GM18868 (cell line): Measurements from ENCODE around the gene SLFNL1.

ENCODE experiments used
- ATAC-seq: cut with Tn5 transposase; IDR thresholded peaks from one replicate; pipeline ENCODE4 v1.9.1; 2021; ENCODE audit warnings: mild to moderate bottlenecking, moderate library complexity; ENCODE audit not compliant: unreplicated experiment

SLFNL1 gene

DNA sequence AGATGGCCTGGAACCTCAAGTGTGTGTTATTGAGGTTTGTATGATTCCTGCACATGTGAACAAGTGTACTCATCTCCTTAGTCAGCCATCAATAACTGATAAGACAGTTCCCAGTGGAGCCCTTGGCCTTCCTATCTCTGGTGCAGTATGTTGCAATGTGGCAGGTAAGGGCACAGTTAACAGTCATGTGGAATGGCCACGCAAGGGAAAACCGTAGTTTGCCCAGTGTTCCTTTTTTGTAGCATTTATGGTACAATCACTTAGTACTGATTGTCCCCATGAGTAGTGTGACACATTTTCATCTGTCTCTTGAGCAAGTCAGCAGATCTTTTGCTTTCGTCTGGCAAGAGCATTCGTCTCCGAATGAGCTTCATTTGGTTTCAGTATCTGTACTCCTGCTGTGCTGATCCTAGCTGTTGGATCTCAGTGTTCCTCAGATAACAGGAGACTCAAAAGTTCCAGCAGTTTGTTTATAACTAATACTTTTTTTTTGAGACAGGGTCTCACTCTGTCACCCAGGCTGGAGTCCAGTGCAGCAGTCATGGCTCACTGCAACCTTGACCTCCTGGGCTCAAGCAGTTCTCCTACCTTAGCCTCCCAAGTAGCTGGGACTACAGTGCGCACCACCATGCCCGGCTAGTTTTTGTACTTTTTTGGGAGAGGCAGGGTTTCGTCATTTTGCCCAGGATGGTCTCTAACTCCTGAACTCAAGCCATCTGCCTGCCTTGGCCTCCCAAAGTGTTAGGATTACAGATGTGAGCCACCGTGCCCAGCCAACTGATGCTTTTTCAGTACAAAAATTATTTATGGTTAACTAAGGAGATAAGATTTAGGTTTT, 33.9 kb downstream of the SLFNL1 start:
- ATAC-seq, result no peak

DNA sequence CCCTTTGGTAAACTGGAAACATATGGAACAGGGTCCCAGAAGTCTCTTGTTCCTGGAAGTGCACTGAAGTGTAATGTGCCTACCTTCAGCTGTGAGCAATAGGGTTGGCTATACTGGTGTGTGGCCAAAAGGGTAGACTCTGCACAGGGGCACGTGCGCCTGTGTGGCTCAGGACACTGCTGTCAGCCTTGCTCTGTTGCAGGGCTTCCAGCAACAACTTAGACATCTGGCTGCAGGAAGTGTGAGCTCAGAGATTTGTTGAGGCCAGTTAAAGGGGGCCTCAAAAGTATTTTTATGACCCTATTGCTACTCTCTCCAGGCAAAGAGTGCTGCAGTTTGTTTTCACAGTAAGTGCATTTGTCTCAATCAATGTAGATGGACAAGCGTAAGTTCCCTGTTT, 34.6 kb downstream of the SLFNL1 start:
- no peak for ATAC-seq

DNA sequence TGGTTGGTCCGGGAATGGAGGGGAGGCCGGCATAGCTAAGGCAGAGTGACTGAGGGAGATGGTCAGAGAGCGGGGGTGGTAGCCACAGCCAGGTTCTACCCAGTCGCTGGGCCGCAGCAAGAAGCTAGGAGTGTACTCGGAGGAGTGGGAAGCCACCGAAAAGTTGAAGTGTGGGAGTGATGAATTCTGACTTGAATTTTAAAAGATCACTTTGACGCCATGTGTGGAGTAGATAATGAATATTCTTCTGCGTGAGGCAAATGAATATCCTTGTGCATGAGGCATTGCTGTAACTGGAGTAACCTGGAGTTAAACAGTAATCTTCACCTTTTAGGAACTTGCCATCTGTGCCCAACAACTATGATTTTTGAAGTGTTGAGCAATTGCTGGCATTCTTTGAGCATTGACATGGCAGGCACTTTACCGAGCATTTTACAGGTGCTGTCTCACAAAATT, 35.2 kb downstream of the SLFNL1 start:
- ATAC-seq, result no peak

DNA sequence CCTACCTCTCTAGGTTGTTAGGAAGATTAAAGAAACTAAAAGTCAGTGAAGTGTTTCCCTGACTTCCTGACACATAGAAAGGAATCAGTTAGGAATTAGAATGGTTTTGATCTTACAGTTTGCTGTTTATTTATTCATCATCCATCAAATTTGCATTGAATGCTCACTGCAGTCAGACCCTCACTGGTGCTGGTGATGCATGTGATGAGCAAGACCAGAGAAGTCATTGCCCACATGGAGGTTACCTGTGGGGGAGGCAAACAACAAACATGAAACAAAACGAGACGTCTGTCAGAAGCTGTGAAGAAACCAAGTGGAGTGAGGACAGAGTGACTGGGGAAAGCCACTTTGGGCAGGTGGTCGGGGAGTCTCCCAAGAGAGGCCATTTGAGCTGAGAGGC, 35.6 kb downstream of the SLFNL1 start:
- ATAC-seq, result no peak

DNA sequence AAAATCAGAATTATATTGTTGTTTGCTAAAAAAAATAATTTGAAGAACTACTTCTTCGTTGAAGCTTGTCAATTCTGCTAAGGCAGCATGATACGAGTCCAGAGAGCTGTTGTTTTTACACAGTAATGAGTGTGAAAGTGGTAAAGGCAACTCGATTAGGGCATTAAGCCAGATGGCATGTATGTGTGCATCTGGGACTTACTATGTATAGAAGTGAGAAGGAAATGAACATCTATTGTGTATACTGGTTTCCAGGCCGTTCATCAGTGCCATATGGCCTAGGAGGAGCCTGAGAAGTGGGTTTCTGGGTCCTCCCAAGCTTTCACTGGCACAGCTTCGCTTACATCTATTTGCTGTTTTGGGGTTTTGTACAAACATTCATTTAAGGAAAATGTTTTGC, 36.4 kb downstream of the SLFNL1 start:
- no peak for ATAC-seq

DNA sequence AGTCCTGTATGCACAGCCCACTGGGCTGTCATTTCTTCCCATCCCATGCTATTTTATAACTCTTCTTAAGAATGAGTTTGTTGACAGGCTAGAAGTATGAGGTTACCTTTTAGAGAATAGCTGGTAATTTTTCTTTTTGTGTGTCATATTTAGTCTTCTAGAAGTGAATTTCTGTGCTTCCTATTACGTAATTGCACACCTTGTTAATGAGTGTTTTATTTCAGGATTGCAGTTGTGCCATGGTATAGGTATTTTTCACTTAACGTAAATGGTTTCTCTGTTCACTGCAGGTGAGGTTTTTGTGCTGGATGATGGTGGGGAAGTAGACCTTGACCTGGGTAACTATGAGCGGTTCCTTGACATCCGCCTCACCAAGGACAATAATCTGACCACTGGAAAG, 37.0 kb downstream of the SLFNL1 start:
- no peak for ATAC-seq

DNA sequence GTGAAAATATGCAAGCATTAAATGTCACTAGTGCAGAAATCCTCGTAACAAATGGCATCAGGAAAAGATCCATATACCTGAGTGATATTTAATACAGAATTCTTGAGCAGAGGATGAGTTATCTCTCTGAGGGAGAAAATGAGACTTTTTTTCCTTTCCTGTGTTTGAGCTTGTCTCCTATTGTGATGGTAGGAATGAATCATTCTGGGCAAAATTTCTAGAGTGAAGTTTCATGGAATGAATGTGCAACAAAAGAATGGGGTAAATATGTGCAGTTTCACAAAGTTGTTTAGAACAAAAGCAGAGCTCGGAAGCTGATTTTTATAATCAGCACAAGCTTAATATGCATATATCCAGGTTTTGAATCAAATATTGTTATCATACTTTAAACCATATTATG, 37.5 kb downstream of the SLFNL1 start:
- ATAC-seq, result no peak

DNA sequence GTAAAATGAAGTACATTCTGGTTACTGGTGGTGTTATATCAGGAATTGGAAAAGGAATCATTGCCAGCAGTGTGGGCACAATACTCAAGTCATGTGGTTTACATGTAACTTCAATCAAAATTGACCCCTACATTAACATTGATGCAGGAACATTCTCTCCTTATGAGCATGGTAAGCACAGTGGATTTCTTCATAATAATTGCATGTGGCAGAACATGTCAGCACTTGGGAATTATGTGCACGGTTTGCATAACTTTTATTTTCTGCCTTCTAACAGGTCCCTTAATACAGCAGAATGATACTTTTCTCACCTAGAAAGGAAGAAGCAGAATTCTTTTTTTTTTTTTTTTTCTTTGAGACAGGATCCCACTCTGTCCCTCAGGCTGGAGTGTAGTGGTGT, 38.2 kb downstream of the SLFNL1 start:
- ATAC-seq, result no peak

DNA sequence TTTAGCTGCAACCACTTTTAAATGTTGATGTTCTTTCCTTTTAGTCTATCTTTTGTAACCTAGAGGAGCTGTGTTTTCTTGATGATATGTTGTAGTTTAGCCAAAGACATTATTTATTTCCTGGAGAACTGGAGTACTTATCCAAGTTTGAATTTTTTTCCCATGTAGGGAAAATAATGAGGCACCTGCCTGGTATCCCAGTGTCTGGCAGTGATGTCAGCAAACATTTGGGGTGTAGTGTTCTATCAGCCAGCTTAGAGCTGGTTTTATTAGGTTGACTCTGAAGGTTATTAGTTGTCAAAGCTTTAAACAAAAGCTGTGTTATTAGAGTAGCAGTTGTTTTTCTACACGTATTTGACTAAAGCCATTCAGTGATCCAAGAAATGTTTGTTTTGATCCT, 38.8 kb downstream of the SLFNL1 start:
- no peak for ATAC-seq

DNA sequence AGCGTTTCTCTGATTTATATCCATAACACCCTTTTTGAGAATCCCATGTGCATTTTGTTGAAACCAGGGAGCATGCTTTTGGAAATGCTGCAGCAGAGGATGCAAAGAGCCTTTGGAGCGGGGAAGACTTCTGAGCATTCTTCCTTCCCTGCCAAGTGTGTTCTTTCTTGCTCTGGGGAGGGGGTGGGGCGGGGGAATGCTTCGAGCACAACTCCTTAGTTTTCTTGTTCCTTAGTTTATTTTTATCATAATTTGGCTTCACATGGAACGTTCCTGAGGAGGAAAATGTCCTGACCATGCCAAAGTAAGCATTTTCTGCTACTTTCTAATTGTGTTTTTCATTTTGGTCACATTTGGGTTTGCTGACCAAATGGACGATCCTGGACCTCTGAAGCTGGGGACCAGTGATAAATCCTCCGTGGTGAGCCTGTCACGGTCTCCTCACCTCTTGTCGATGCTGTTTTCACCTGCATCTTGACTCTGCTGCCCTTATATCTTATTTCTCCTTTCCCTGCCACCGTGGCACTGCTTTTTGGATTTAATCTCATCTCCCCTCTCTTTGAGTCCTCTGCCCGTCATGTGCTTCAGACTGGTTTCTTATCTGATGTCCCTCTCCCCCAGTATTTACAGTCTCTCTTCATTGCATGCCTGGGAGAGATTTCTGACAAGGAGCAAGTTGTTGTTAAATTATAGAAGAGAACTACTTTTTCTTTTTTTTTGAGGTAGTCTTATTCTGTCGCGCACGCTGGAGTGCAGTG, 39.7 kb downstream of the SLFNL1 start:
- no peak for ATAC-seq

DNA sequence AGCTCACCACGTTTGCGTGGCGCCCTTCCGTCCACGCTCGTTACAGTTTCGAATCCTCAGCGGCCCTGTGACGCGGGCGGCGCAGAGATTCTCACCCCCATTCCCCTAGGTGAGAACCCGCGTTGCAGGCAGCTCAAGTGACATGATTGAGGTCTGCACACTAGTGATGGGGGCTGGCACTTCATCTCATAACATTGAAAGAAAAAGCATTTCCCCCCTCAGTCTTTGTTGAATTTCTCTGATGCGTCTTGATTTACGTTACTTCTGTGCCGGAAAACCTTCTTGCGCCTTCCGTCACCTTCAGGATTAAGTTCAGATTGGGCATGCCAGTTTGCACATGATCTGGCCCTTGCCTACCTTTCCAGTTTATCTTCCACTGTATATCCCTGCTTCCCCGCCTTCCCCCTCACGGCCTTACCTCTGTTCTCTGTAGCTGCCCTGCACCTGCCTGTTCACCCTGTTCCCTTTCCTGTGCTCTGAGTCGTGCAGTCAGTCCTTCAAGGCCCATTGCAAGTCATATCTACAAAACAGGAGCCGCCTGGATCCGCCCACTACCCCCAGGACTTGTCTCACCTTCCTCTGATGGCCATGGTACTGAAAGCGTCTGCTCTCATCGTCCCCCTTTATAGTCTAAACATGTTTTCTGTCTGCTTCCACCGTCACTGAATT, 40.9 kb downstream of the SLFNL1 start:
- ATAC-seq, result no peak

DNA sequence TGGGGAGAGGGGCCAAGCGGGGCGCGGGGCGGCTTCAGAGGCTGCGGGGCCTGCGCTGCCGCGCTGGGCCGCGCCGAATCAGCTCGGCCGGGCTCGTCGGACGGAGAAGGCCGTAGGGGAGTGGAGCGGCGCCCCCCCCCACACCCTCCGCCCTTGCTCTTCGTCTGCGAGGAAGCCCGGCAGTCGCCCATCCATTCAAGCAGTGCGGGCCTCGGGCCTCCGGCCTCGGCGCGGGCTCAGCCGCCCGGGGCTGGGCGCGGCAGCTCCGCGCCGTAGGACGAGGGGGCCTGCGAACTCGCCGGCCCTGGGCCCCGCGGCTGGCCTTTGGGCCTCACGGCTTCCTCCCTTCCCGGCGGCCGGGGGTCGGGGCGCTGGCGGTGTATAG, 41.5 kb downstream of the SLFNL1 start:
- peak; percentile 31 for ATAC-seq

DNA sequence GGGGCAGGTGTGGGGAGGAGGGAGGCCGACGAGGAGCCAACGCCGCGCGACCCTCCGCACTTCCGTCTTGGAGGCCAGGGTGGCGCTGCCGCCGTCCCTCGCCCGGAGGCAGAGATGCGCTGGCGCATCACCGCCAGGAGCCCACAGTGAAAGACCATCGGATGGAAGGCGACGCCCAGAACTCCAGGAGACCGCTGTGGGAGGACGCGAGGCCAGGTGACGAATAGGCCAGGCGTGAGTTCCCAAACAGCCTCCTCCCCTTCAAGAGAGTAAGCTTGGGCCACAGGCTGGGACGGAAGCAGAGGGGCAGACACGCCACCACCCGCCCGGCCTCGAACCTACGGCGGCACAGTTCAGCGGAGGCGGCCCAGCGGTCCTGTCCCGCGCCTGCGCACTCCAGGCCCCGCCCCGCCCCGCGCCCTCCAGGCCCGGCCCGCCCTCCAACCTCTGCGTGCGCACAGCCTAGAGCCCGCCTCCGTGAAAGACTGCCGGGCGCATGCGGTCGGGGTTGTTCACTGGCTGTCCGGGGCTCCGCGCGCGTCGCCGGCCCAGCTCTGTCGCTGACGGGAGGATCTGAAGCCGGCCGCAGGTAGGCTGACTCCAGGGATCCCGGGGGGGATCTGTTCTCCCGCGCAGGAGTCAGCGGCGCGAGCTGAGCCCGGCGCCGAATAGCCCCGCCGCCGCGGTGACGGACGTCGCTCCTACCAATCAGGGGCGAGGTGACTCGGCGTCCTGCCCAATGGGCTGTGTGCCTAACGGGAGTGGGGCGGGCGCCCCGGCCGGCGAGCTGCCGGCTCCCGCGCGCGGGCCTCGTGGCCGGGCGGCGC, 42.1 kb downstream of the SLFNL1 start, which contains the start of gene CTPS1:
Gene CTPS1 (plus strand): TSS at position 456 of the 827 bp plus-strand sequence. CDS start 3,595 bp downstream, outside the sequence.
- ATAC-seq, result peak; percentile 89

DNA sequence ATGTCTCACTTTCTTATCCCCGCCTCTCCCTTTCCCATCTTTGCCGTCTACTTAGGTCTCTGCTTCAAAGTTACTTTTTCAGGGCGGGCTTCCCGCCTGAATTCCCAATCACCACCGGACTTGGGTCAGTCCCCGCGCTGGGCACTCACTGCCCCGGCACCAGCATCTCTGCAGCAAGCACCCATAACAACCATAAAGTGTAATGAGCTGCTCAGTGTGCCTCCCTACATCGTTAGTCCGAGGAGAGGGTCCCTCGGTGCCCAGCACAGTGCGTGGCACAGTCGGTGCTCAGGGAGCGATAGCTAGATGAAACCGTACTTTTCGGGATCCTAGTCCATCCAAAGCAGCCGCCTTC, 42.7 kb downstream of the SLFNL1 start:
- no peak for ATAC-seq

DNA sequence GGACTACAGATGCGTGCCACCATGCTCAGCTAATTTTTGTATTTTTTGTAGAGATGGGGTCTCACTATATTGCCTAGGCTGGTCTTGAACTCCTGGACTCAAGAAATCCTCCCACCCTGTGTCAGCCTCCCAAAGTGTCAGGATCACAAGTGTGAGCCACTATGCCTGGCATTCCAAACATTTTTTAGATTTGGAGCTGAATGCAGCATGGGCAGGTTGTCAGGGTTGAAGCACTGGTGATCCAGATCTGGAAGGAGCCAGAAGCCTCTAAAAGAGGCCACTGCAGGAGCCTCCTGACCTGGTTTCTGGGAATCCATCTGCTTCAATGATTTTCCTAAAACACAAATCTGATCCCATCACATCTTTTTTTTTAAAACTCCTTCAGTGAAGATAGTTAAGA, 43.8 kb downstream of the SLFNL1 start:
- ATAC-seq, result no peak

DNA sequence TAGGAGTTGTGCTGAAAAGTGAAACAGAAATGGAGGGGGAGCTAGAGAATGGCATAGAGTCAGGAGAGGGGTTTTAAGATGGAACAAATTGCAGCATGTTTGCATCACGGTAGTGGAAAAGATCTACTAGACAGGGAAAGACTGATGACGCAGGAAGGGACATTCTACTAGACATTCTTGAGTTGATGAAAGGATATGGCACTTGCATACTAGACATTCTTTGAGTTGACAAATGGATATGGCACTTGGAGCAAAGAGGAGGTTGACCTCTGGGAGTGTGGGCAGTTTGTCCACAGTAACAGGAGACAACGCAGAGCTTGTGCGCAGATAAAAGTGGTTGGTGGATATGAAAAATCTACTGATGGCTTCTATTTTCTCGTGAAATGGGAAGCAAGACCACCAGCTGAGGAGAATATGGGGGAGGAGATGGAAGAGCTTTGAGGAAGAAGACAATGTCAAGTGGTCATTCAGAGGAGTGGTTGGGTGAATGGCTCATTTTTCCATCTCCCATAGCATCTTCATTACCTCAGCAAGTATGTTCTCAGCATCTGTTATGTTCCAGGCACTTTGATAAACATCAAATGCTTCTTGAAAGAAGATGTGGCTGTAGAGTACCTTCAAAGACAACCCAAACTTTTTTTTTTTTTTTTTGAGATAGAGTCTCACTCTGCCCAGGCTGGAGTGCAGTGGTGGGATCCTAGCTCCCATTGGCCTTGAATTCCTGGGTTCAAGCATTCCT, 44.4 kb downstream of the SLFNL1 start:
- ATAC-seq, result no peak

DNA sequence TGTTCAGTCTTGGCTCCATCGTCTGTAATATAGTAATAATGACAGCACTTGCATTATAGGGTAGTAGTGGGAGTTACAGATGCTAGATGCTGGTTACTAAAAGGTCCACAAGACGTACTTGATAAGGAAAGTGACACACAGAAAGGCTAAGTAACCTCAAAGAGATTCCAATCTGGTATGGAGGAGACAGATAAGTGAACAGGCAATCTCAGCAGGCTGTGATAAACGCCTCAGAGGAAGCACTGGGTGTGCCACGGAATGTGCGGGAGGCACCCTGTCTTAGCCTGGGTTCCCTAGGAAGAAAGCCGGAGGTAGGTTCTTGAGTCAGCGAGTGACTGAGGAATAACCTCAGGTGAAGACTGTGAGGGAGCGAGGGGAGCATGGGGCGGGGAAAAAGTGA, 46.6 kb downstream of the SLFNL1 start:
- ATAC-seq, result no peak

DNA sequence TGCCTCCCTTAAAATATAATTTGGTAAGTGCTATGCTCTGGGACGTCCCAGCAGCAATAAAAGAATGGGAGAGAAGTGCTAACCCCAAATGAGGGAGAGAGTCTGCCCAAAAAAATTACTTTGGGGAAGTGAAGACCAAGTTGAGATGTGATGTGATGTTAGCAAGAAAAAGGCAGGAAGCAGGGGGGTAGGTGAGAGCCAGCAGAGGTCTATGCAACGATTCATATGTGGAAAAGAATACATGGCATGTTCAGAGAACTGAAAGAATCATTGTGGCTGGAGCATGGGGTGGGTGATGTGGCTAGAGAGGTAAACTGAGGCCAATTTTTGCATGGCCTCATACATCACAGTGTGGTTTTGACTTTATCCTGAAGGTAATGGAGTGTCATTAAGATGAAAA, 47.6 kb downstream of the SLFNL1 start:
- no peak for ATAC-seq

DNA sequence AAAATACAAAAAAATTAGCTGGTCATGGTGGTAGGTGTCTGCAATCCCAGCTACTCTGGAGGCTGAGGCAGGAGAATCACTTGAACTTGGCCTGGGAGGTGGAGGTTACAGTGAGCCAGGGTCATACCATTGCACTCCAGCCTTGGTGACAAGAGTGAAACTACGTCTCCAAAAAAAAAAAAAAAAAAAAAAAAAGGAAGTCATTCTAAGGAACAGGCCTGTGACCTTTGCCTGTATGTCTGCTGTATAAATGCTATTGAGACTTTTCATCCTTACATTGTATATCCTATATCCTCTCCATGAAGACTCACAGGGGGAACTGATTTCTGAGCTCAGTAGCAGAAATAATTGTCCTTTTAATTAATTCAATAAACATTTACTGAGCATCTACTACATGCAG, 49.6 kb downstream of the SLFNL1 start:
- ATAC-seq, result no peak

DNA sequence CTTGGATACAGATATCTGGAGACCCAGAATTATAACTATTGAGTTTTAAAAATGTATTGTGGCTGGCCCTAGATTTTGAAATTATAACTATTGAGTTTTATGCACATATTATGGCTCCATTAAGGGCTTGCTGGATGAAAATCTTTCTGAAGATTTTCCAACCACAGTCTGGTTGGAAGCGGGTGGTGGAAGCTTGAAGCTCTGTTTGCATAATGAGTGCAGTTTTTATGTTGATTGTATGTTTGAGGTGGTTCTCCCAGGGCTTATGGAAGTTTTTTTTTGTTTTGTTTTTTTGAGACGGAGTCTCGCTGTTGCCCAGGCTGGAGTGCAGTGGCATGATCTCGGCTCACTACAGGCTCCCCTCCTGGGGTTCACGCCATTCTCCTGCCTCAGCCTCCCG, 52.1 kb downstream of the SLFNL1 start:
- no peak for ATAC-seq
